ENCODE measurements around the gene FYN. TPM values are rescaled to one million over a fixed set of nuclear protein-coding genes. Genes with fewer than 3 reads are reported as not detected.

Gene FYN
- polyA plus RNA-seq, 2 of the 4 experiments (the other 2 are of a cell fraction), result 3.5 to 3.7 TPM

DNA sequence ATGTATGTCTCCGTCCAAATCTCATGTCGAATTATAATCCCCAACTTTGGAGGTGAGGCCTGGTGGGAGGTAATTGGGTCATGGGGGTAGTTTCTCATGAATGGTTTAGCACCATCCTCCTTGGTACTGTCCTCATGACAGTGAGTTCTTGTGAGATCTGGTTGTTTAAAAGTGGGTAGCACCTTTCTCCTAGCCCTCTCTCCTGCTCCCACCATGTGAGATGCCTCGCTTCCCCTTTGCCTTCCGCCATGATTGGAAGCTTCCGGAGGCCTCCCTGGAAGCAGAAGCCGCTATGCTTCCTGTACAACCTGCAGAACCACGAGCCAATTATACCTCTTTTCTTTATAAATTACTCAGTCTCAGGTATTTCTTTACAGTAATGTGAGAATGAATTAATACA, 123.1 kb downstream of the FYN start:
- no peak for ATAC-seq
- no peak overlapping the region for H3K27ac ChIP-seq
- DNase-seq (ENCODE audit: low read depth in 1 of 2, low spot score in 1 of 2), result no peak
- H3K4me2 ChIP-seq, result no peak overlapping the region
- ChIA-PET POLR2A (no interaction called here), CTCF (no interaction called here)
- 66% methylated on average over 7 of the region's 7 CpGs for WGBS (ENCODE audit: missing lambda C conversion rate)
- no peak for TF ChIP-seq ESRRA (IDR thresholded peaks at IDR 0.05; ENCODE audit: borderline replicate concordance, low read length)
- TF ChIP-seq BHLHE40 (IDR thresholded peaks at IDR 0.05; ENCODE audit: low read depth, low read length), result no peak
- no peak for TF ChIP-seq ZC3H11A (IDR thresholded peaks at IDR 0.05)
- no peak for TF ChIP-seq EHF (CRISPR knock-in tag; IDR thresholded peaks at IDR 0.05)
- no peak for TF ChIP-seq ZSCAN20 (CRISPR knock-in tag; IDR thresholded peaks at IDR 0.05)
- no peak for TF ChIP-seq TP53 (CRISPR knock-in tag; IDR thresholded peaks at IDR 0.05)
- no peak for TF ChIP-seq HEYL (CRISPR knock-in tag; IDR thresholded peaks at IDR 0.05)
- TF ChIP-seq RNF2 (IDR thresholded peaks at IDR 0.05; ENCODE audit: borderline replicate concordance, low read depth), result no peak
- no peak for TF ChIP-seq CEBPB (IDR thresholded peaks at IDR 0.05)
- no peak for TF ChIP-seq POLR2AphosphoS2 (conservative IDR thresholded peaks at IDR 0.05; ENCODE audit: low read length)
- no peak for TF ChIP-seq HOXA7 (CRISPR knock-in tag; IDR thresholded peaks at IDR 0.05)
- TF ChIP-seq, protein P1, sequence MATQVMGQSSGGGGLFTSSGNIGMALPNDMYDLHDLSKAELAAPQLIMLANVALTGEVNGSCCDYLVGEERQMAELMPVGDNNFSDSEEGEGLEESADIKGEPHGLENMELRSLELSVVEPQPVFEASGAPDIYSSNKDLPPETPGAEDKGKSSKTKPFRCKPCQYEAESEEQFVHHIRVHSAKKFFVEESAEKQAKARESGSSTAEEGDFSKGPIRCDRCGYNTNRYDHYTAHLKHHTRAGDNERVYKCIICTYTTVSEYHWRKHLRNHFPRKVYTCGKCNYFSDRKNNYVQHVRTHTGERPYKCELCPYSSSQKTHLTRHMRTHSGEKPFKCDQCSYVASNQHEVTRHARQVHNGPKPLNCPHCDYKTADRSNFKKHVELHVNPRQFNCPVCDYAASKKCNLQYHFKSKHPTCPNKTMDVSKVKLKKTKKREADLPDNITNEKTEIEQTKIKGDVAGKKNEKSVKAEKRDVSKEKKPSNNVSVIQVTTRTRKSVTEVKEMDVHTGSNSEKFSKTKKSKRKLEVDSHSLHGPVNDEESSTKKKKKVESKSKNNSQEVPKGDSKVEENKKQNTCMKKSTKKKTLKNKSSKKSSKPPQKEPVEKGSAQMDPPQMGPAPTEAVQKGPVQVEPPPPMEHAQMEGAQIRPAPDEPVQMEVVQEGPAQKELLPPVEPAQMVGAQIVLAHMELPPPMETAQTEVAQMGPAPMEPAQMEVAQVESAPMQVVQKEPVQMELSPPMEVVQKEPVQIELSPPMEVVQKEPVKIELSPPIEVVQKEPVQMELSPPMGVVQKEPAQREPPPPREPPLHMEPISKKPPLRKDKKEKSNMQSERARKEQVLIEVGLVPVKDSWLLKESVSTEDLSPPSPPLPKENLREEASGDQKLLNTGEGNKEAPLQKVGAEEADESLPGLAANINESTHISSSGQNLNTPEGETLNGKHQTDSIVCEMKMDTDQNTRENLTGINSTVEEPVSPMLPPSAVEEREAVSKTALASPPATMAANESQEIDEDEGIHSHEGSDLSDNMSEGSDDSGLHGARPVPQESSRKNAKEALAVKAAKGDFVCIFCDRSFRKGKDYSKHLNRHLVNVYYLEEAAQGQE (IDR thresholded peaks at IDR 0.05), result no peak
- TF ChIP-seq, protein P2, sequence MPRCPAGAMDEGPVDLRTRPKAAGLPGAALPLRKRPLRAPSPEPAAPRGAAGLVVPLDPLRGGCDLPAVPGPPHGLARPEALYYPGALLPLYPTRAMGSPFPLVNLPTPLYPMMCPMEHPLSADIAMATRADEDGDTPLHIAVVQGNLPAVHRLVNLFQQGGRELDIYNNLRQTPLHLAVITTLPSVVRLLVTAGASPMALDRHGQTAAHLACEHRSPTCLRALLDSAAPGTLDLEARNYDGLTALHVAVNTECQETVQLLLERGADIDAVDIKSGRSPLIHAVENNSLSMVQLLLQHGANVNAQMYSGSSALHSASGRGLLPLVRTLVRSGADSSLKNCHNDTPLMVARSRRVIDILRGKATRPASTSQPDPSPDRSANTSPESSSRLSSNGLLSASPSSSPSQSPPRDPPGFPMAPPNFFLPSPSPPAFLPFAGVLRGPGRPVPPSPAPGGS (IDR thresholded peaks at IDR 0.05), result no peak
- H3K4me3 ChIP-seq, result no peak overlapping the region
- no peaks in the 10 kb centered on the region for H3K4me1 ChIP-seq
- no peaks in the 10 kb centered on the region for H3K9me3 ChIP-seq
- no peak for FAIRE-seq

DNA sequence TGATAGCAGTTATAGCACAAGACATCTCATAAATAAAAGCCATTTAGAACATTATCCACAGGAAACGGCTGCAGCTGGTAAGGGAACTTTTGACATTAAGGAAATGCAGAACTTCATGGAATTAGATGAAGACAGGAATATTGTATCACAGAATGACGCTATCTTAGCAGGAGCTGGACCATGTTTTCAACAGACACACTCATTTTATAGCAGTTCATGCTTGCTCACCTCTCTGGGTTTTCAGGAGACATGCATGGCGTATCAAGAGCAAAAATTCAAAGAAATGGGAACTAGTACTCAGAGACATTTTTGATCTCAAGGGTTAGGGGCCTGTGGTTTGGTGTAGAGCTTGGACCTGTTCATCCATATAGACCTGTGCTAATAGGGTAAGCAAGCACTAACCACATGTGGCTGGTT, 125.0 kb downstream of the FYN start:
- Histone ChIP-seq H3K4me1 (no peaks in the 10 kb centered on the region), H3K4me2 (no peak overlapping the region), H3K27ac (no peak overlapping the region), H3K4me3 (no peak overlapping the region), H3K9me3 (no peaks in the 10 kb centered on the region)
- FAIRE-seq (no peak), ATAC-seq (no peak), DNase-seq (ENCODE audit: low read depth in 1 of 2, low spot score in 1 of 2) (no peak)
- POLR2A ChIA-PET, result no interaction called here
- CTCF ChIA-PET, result no interaction called here
- TF ChIP-seq RCOR1 (IDR thresholded peaks at IDR 0.05; ENCODE audit: low read depth, low read length), result no peak
- no peak for TF ChIP-seq NPAS2 (CRISPR knock-in tag; IDR thresholded peaks at IDR 0.05; ENCODE audit: borderline replicate concordance)
- TF ChIP-seq KDM1A (IDR thresholded peaks at IDR 0.05; ENCODE audit: low read depth), result no peak
- TF ChIP-seq RAD21 (conservative IDR thresholded peaks at IDR 0.05 in 1 of 2, IDR thresholded peaks at IDR 0.05 in 1 of 2), result no peak
- no peak for TF ChIP-seq FOSB (CRISPR knock-in tag; IDR thresholded peaks at IDR 0.05)
- WGBS (ENCODE audit: missing lambda C conversion rate), result 81% methylated on average over 3 of the region's 3 CpGs

DNA sequence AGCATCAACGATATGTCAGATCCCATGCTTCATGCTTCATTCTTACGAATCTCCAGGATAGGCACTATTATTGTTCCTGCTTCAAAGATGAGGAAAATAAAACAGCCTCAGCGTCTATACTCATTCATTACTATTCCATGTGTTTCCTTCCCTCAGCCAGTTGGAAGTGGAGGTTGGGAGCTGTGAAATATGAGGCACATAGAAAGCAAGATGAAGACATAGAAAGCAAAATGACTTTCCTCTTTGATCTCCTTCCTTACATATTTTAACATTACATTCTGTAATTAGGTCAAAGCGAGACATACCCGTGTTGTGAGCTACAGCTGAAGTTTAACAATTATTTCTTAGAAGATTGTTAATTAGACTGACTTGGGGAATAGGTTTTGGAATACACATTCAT, 125.4 kb downstream of the FYN start:
- CTCF ChIA-PET, result interaction anchor here (1.4 kb wide), 1 partner anchor 77 kb away, joined by 3 read pairs; no protein-coding TSS in a partner anchor
- WGBS (ENCODE audit: missing lambda C conversion rate), result 62% methylated on average over 5 of the region's 5 CpGs

More for the DNA sequence above, 125.4 kb downstream of the FYN start:
- POLR2A ChIA-PET, result no interaction called here
- Histone ChIP-seq H3K4me3 (no peak overlapping the region), H3K4me1 (no peaks in the 10 kb centered on the region), H3K27ac (no peak overlapping the region), H3K4me2 (no peak overlapping the region), H3K9me3 (no peaks in the 10 kb centered on the region)
- ATAC-seq, result no peak
- DNase-seq (ENCODE audit: low read depth in 1 of 2, low spot score in 1 of 2), result no peak
- TF ChIP-seq EP300 (IDR thresholded peaks at IDR 0.05) (no peak), NR3C1 (IDR thresholded peaks at IDR 0.05) (no peak), EHMT2 (IDR thresholded peaks at IDR 0.05; ENCODE audit: low read depth) (no peak), CEBPB (IDR thresholded peaks at IDR 0.05) (no peak), KDM1A (IDR thresholded peaks at IDR 0.05; ENCODE audit: low read depth) (no peak), NPAS2 (CRISPR knock-in tag; IDR thresholded peaks at IDR 0.05; ENCODE audit: borderline replicate concordance) (no peak)
- TF ChIP-seq, protein P3, sequence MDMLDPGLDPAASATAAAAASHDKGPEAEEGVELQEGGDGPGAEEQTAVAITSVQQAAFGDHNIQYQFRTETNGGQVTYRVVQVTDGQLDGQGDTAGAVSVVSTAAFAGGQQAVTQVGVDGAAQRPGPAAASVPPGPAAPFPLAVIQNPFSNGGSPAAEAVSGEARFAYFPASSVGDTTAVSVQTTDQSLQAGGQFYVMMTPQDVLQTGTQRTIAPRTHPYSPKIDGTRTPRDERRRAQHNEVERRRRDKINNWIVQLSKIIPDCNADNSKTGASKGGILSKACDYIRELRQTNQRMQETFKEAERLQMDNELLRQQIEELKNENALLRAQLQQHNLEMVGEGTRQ (IDR thresholded peaks at IDR 0.05), result no peak
- TF ChIP-seq, protein P4, sequence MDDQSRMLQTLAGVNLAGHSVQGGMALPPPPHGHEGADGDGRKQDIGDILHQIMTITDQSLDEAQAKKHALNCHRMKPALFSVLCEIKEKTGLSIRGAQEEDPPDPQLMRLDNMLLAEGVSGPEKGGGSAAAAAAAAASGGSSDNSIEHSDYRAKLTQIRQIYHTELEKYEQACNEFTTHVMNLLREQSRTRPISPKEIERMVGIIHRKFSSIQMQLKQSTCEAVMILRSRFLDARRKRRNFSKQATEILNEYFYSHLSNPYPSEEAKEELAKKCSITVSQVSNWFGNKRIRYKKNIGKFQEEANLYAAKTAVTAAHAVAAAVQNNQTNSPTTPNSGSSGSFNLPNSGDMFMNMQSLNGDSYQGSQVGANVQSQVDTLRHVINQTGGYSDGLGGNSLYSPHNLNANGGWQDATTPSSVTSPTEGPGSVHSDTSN (IDR thresholded peaks at IDR 0.05), result no peak
- FAIRE-seq, result no peak
